Measurements from ENCODE around the gene PSMD7.
"Not testable (repeated sequence)": the region's sequence is repeated elsewhere in the genome, so short reads cannot be mapped to it uniquely, and the experiment has no call there.

The PSMD7 gene

DNA sequence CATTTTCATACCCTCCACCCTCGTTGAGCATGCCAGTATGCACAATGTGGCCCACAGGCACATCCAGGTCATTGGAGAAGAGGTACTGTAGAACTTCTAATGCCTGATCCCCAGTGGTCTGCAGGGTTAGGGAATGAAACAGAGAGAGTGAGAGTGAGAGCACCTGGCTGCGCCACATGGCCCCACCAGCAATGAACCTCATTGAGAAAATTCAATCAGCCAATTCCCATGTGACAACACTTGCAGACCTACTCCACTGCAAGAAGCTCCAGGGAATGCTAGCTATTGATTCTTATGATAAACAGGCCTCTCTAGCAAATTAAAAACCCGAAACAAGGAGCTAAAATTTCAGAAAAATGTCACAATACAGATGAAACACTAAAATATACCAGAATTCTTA lies 40.9 kb downstream of the PSMD7 start:
- not testable (repeated sequence) for H3K27me3 ChIP-seq (ENCODE audit: control insufficient read depth in 1 of 2, insufficient read depth in 1 of 2, low read length in 2 of 2); H2BK5ac ChIP-seq (ENCODE audit: low read depth, low read length, poor library complexity, severe bottlenecking); H3K23ac ChIP-seq (ENCODE audit: low read length in 2 of 2); H3K18ac ChIP-seq (ENCODE audit: low read depth in 1 of 2, low read length in 2 of 2); H3K9me3 ChIP-seq (ENCODE audit: control insufficient read depth, low read length); H3K4me3 ChIP-seq (ENCODE audit: insufficient read depth in 1 of 2, low read depth in 1 of 2, low read length in 2 of 2); H2AFZ ChIP-seq (ENCODE audit: low read depth, low read length); H3K4me2 ChIP-seq (ENCODE audit: low read length, poor library complexity, severe bottlenecking); H3K4me1 ChIP-seq (ENCODE audit: control insufficient read depth, insufficient read depth, low read depth, low read length); H3K79me1 ChIP-seq (replicated peaks; ENCODE audit: low read length, poor library complexity, severe bottlenecking); H3K4ac ChIP-seq (ENCODE audit: low read depth in 1 of 2, low read length in 2 of 2); H2AK5ac ChIP-seq (ENCODE audit: low read length, severe bottlenecking); H3K27ac ChIP-seq (ENCODE audit: low read length, poor library complexity, severe bottlenecking); H2BK12ac ChIP-seq (ENCODE audit: low read length in 2 of 2); H4K91ac ChIP-seq (ENCODE audit: low read length); H2BK15ac ChIP-seq (ENCODE audit: low read depth, poor library complexity, severe bottlenecking); H2BK120ac ChIP-seq (ENCODE audit: low read depth, low read length); H4K8ac ChIP-seq (ENCODE audit: low read length); DNase-seq; H3K14ac ChIP-seq (ENCODE audit: low read length in 2 of 2); H3K9ac ChIP-seq (ENCODE audit: low read length)
- H3K36me3 ChIP-seq (ENCODE audit: control insufficient read depth in 1 of 2, insufficient read depth in 2 of 2, low read depth in 1 of 2, low read length in 2 of 2), result peaks cover 22 to 26% of the 10 kb centered on the region in 2 experiments
- WGBS, result 100% methylated on average over 1 of the region's 3 CpGs

DNA sequence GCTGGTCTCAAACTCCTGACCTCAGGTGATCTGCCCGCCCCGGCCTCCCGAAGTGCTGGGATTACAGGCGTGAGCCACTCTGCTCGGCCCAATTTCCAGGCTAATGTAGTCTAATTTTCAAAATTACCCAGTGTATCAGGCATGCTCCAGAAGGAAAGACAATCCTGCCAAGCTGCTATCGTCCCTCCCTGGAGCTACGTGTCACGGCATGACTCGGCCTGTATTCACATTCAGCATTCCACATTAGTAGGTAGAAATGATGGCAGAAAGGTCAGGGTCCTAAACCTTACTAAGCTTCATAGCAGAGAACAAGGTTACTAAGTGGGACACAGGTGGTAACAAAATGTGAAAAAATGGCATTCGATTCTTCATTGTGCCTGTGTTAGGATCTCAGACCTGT lies 42.6 kb downstream of the PSMD7 start:
- not testable (repeated sequence) for H3K9ac ChIP-seq (ENCODE audit: low read length); H3K4ac ChIP-seq (ENCODE audit: low read depth in 1 of 2, low read length in 2 of 2); H3K23ac ChIP-seq (ENCODE audit: low read length in 2 of 2); H3K9me3 ChIP-seq (ENCODE audit: control insufficient read depth, low read length); H3K18ac ChIP-seq (ENCODE audit: low read depth in 1 of 2, low read length in 2 of 2); H4K91ac ChIP-seq (ENCODE audit: low read length); H2BK12ac ChIP-seq (ENCODE audit: low read length in 2 of 2); H3K79me1 ChIP-seq (replicated peaks; ENCODE audit: low read length, poor library complexity, severe bottlenecking); H2BK15ac ChIP-seq (ENCODE audit: low read depth, poor library complexity, severe bottlenecking); H3K4me2 ChIP-seq (ENCODE audit: low read length, poor library complexity, severe bottlenecking); H3K27ac ChIP-seq (ENCODE audit: low read length, poor library complexity, severe bottlenecking); H2AK5ac ChIP-seq (ENCODE audit: low read length, severe bottlenecking); DNase-seq; H3K4me1 ChIP-seq (ENCODE audit: control insufficient read depth, insufficient read depth, low read depth, low read length); H2AFZ ChIP-seq (ENCODE audit: low read depth, low read length); H4K8ac ChIP-seq (ENCODE audit: low read length); H2BK120ac ChIP-seq (ENCODE audit: low read depth, low read length); H2BK5ac ChIP-seq (ENCODE audit: low read depth, low read length, poor library complexity, severe bottlenecking); H3K27me3 ChIP-seq (ENCODE audit: control insufficient read depth in 1 of 2, insufficient read depth in 1 of 2, low read length in 2 of 2); H3K14ac ChIP-seq (ENCODE audit: low read length in 2 of 2); H3K4me3 ChIP-seq (ENCODE audit: insufficient read depth in 1 of 2, low read depth in 1 of 2, low read length in 2 of 2)
- WGBS, result 100% methylated on average over 5 of the region's 10 CpGs
- peaks cover 15 to 25% of the 10 kb centered on the region in 2 experiments for H3K36me3 ChIP-seq (ENCODE audit: control insufficient read depth in 1 of 2, insufficient read depth in 2 of 2, low read depth in 1 of 2, low read length in 2 of 2)

DNA sequence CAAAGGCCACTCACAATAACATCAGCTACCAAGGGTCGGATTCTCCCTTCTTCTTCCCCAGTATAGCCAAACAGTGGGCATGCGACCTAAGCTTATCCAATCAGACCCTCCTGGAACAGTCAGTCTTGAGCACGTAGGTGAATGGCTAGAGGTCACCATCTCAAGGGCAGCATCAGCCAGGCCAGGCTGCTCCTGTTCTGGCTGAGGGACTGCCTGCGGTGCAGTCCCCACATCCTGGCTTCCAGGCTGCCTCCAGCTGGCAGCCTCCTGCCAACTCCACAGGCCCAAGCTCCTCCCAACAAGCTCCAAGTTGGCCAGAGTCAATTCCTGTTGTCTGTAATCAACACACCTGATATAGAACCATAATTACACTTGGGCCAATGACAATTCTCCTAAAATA lies 56.4 kb downstream of the PSMD7 start:
- H3K36me3 ChIP-seq (ENCODE audit: control insufficient read depth in 1 of 2, insufficient read depth in 2 of 2, low read depth in 1 of 2, low read length in 2 of 2), result peaks cover 36 to 45% of the 10 kb centered on the region in 2 experiments
- H2AFZ ChIP-seq (ENCODE audit: low read depth, low read length); H2BK120ac ChIP-seq (ENCODE audit: low read depth, low read length); H3K14ac ChIP-seq (ENCODE audit: low read length in 2 of 2); H3K27ac ChIP-seq (ENCODE audit: low read length, poor library complexity, severe bottlenecking); DNase-seq; H3K4me2 ChIP-seq (ENCODE audit: low read length, poor library complexity, severe bottlenecking); H2BK5ac ChIP-seq (ENCODE audit: low read depth, low read length, poor library complexity, severe bottlenecking); H3K9ac ChIP-seq (ENCODE audit: low read length); H3K4me1 ChIP-seq (ENCODE audit: control insufficient read depth, insufficient read depth, low read depth, low read length); H4K91ac ChIP-seq (ENCODE audit: low read length); H3K4me3 ChIP-seq (ENCODE audit: insufficient read depth in 1 of 2, low read depth in 1 of 2, low read length in 2 of 2); H3K18ac ChIP-seq (ENCODE audit: low read depth in 1 of 2, low read length in 2 of 2); H3K4ac ChIP-seq (ENCODE audit: low read depth in 1 of 2, low read length in 2 of 2); H3K9me3 ChIP-seq (ENCODE audit: control insufficient read depth, low read length); H3K79me1 ChIP-seq (replicated peaks; ENCODE audit: low read length, poor library complexity, severe bottlenecking); H3K23ac ChIP-seq (ENCODE audit: low read length in 2 of 2); H2BK12ac ChIP-seq (ENCODE audit: low read length in 2 of 2); H4K8ac ChIP-seq (ENCODE audit: low read length); H3K27me3 ChIP-seq (ENCODE audit: control insufficient read depth in 1 of 2, insufficient read depth in 1 of 2, low read length in 2 of 2); H2AK5ac ChIP-seq (ENCODE audit: low read length, severe bottlenecking); H2BK15ac ChIP-seq (ENCODE audit: low read depth, poor library complexity, severe bottlenecking): not testable (repeated sequence)
- WGBS, result 98% methylated on average over 4 of the region's 4 CpGs
